ENCODE data around the gene HK2.
"Not testable (repeated sequence)": the region's sequence is repeated elsewhere in the genome, so short reads cannot be mapped to it uniquely, and the experiment has no call there.

The HK2 gene

DNA sequence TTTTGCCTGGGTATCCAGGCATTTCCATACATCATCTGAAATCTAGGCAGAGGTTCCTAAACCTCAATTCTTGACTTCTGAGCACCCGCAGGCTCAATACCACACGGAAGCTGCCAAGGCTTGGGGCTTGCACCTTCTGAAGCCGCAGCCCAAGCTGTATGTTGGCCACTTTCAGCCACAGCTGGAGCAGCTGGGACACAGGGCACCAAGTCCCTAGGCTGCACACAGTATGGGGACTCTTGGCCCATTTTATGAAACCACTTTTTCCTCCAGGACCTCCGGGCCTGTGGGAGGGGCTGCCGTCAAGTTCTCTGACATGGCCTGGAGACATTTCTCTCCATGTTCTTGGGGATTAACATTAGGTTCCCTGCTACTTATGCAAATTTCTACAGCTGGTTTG, 72.5 kb downstream of the HK2 start:
- no peak for DNase-seq

DNA sequence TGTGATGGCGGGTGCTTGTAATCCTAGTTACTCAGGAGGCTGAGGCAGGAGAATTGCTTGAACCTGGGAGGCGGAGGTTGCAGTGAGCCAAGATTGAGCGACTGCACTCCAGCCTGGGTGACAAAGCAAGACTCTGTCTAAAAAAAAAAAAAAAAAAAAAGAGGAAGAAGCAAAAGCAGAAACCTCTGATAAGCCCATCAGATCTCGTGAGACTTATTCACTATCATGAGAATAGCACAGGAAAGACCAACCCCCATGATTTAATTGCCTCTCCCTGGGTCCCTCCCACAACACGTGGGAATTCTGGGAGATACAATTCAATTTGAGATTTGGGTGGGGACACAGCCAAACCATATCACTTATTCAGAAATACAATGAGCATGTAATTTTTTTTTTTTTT, 73.6 kb downstream of the HK2 start:
- not testable (repeated sequence) for DNase-seq

DNA sequence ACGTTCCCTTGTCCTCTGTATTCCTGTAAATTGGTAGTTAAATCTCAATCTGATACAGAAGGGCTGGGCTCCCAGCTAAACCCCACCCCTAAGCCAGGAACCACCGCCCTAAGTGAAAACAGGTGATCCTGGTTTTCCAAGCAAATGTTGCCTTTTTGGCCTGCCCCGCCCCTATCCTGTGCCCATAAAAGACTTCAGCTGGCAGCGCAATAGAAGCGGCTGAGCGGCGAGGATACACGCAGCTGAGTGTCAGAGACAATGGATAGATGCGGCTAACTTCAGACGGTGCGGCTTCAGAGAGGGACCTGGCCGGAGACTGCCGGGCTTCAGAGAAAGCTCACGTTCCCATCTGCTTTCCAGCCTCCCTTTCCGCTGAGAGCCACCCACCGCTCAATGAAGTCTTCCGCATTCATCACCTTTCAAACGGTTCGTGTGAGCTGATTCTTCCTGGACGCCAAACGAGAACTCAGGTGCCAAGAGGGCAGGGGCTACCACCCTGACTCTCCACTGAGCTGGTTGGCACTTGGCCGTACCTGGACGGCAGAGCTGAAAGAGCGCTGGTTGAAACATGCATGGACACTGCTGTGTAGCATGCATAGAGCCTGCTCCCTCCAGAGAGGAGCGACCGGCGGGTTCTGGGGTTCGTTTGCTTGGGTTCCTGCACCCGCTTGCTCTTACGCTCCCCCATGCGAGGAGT, 75.0 kb downstream of the HK2 start:
- no peak for DNase-seq

DNA sequence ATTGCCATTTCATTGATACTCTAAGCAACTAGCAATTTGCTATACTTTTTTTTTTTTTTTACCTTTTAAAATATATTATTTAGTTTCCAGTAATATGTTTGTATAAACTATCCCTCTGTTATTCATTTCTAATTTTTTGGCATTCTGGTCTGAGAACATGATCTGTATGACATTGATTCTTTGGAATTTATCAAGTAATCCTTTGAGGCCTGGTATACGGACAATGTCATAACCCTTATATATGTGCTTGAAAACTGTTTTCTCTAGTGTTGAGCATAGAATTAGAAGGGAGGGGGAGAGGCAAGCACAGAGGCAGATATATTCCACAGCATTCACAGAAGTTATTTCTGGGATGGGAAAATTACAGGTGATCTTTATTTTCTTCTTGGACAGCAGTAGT, 76.3 kb downstream of the HK2 start:
- no peak for DNase-seq

DNA sequence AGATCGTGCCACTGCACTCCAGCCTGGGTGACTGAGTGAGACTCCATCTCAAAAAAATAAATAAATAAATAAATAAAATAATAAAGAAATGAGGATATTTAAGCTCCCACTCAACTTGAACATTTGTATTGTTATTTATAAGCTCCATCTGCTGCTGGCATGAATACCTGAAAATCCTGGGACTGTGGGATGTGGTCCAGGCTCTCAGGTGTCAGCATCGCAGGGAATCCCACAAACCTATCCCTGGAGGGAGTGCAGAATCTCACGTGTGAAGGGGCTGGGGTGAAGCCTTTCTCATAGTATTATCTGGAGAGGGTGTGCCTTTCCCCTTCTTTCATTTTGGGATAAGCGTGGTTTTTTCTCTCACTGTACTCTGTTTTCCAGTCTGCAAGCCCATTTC, 77.1 kb downstream of the HK2 start:
- DNase-seq, result no peak

DNA sequence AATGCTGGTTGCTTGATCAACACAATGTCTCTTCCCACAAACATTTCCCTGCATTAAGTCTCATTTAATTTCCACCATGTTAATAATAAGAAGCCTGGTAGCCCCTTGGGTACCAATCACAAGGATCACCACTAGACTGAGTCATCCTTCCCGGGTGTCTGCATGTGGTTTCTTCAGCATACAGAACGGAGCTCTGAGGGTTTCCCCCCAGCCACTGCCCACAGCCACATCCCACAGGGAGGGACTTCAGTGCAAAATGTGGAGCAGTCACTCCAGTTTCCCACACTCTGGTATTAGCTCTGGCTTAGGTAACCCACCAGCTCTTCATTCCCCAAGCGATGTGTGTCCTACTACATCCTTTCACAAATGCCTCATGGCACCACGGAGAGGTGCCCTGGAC, 81.8 kb downstream of the HK2 start:
- DNase-seq, result peak; percentile 40

DNA sequence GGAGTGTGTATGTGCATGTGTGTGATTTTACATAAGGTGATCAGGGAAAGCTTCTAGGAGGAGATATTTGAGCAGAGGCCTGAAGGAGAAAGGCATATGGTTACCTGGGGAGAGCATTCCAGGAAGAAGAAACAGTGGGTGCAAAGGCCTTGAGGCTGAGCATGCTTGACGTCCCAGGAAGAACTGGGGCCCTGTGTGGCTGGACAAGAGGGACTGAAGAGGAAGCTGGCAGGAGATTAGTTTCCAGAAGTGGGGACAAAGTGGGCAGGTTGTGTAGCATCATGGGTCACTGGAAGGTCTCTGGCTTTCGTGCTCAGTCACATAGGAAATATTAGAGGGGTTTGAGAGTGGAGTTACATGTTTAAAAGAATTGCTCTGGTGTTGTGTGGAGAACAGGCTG, 82.5 kb downstream of the HK2 start:
- DNase-seq, result no peak

DNA sequence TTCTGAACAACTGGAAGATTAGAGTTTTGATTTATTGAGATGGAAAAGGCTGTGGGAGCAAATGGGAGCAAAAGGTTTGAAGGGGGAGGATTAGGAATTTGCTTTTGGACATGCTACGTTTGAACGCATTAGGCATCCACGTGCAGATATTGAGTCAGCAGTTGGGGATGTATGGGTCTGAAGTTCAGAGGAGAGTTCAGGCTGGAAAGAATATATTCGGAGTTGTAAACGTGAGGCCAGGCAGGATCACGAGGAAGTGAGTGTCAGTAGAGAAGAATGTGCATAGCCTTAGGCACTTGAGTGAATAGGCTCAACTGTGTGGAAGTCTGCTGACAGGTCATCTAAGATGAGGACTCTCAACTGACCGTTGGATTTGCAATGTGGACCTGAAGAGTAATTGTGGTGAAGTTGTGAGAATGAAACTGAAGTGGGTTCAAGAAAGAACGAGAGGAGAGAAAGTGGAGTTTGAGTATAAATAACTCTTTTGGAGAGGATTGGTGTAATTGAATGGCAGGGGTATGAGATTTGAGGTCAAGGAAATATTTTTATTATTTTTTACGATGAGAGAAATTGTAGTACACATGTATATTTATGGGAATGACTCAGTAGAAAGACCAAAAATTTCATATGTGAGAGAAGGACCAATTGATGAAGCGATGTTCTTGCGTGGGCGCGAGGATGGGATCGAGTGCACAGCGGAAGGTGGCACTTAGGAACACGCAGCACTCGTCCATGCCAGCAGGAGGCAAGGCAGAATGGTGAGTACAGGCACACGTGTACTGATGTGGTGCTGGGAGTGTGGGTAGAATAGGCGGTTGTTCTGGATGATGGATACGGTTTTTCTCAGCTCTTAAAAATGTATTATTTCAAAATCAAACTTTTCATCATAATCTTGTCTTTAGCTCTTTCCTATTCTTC, 84.0 kb downstream of the HK2 start:
- DNase-seq, result no peak

DNA sequence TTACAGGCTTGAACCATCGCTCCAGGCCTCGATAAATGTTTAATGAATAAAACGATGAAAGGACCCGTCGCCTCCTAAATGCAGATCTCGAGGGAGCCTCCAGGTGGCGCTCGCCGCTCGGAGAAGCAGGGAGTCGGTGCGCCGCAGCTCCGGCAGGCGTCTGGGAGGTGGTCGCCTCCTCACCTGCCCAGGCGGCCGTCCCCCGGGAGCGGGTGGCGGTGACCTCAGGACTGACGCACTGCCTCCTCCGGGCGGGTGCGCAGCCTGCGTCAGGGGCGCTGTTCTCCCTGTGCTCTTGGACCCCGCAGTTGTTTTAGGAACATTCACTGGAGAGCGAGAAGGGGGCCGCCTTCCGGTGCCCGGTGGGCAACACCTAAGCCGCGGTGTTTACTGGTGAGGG, 85.9 kb downstream of the HK2 start:
- DNase-seq, result peak; percentile 79

DNA sequence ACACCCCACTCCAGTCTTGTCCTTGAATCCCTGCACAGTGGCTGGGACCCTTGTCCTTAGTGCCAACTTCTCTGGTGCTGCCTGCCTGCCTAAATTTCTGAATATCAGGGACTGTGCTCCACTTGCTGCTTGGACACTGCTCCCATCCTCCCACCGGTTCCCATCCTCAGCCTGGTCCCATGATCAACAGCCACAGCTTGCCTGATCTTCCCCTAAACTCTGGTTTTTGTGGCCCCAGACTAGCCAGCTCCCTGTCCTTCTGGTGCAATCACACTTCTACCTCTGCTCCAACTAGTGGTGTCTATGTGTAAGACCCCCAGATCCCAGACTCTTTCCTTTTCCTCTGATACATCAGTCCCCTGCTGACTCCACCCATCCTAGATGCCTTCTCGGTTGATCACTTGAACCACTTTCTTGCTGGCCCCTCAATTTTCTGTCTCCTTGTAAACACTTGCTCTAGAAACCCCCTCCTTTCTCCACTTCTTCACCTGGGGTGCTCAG, 87.4 kb downstream of the HK2 start:
- DNase-seq, result no peak

DNA sequence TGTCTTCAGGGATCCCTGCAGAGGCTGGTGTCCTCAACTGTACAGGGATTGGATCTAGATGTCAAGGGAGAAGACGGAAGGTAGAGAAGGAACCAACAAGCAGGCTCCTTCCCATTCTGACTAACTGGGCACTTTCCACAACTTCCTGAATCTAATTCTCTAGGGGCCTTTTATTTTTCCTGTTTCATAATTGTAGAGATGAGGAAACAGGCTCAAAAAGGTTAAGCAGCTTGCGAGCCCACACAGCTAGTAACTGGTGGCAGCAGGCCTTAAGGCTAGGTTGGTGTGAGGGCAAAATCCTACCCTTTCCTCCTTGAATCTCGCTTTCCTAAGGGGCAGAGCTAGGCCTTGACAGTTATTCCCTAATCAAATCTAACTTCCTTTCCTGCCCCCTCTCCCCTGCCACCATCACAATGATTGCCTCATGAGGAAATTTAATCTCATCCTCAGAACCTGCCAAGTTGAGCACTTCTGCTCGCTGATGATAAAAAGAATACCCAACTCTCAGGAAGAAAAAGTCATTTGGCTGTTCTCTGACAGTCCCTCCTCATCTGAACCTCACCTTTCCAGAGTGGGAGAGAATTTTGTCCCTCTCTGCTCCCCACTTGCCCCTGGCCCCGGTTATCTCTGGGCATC, 88.8 kb downstream of the HK2 start:
- no peak for DNase-seq

DNA sequence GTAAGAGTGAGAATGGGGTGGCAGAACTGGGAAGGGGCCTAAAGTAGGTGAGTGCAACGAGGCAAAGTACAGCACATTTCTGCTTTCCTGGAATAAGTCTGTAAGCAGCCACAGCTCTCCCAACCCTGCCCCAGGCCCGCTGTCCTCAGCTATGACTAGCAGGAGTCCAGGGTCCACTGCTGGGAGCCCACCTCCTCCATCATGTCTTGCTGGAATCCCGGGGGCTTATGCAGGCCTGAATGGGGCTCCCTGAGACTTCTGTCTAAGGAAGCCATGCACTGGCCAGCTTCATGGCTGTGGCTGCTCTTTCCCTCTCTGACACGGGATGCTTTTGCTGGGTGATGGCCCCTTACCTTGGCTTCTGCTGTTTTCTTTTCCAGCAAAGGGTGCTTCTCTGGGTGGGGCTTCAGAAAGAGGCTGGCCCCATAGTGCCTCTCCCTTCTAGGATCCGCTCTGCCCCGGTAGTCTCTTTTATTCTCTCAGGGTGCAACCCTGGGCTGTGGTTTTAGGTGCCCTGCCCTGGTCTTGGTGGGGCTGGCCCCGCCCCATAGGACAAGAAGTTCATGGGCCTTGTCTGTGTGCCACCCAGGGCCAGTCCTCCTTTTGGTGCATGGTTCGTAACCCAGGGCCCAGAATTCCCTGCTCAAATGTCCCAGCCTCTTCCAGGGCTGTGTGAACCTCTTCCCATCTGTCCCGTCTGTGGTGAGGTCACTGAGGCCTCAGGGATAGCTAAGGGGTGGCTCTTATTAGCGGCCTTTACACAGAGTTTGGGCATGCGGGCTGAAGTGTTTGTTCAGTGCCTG, 90.7 kb downstream of the HK2 start:
- DNase-seq, result no peak

DNA sequence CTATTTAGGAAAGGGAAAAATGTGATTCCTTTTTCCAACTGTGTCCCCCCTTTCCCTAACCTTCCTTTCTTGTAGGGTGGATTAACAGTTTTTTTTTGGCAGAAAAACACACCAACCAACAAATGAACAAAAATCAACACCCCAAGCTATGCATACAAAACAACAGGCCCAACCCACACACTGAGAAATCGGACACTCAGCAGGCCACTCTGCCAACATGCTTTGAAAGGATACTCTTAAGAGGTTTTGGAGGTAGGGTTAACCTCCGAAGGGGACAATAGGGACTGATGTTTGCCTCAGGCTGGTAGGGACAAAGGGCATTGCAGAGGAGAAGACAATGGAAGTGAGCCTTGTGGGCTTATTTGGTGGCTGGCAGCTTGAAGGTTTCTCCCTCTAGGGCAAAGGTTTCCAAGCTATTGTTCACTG, 91.4 kb downstream of the HK2 start:
- DNase-seq, result no peak

DNA sequence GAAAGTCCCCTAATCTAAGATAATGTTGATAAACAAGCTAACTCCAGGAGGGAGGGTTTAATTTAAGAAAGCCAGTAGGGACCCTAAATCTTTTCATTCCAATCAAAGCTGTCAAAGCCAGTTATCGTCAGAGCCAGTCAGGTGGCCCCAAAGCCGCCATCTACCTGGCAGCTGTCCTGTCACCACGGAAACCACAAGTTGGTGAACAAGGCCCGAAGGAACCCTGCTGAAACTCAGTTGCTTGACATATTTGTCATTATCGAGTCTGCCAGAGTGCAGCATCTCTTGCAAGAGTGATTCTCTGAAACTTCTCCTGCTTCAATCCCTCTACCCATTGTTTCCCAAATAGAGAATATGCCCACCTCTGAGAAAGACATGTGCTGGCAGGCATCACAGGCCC, 93.7 kb downstream of the HK2 start:
- DNase-seq, result no peak

DNA sequence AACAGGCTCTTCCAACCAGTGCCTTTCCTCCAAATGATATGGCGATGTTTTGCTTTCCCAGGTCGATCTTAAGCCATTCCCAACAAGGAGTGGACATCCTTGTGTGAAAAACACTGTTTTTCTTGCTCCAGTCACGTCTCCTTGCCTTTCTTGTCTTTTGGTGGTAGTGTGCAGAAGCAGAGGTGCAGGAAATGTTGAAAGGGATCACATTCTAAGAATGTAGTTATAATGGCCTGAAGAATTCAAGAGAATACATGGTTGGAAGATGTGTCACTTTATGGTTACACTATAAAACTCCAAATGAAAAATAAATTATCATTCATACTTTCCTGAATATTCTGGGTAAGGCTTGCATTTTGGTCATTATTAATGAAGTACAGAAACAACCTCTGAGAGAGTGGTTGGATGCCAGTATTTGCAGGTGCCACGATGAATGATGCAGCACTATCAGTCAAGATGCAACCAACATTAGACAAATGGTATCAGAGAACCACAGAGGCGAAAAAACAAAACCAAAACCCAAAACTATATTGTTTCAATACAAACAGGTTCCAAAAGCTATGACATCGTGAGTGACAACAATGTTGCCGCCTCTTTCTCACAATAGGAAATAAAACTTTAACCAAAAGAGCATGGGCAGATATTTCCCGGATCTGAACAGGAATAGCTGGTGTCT, 97.0 kb downstream of the HK2 start:
- DNase-seq, result no peak

DNA sequence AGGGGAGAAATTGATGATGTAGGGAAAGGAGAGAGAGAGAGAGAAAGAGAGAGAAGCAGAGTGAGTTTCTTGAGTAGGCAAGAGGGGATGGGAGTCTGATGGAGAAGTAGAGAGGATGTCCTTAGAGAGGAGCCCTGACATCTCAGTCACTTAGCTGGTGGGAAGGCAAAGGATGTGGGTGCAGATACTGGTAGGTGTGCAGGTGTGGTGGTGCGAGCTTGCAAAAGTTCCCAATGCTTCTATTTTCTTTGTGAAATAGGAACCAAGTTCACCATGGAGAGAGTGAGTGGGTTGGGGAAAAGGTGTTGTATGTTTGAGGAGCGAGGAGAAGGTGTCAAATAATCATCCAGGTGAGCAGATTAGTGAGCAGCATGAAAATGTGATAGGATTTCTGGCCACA, 98.0 kb downstream of the HK2 start:
- no peak for DNase-seq

DNA sequence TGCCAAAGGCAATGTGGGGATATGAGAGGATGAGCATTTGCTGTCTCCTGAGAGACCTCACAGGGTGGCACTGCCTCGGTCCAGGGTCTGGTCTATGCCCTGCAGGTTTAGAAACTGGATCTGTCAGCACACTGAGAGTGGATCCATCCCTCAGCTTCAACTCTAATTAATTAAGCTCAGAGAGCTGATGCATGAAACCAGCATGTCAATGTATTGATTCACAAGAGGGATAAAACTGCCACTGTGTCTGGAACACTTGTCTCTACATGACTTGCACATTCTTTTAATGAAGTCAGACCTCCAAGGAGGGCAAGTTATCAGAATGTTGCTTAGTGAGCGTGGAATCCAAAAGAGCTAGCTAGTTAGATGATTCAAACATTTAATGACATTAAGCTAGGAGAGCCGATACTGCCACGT, 102.1 kb downstream of the HK2 start:
- no peak for DNase-seq

DNA sequence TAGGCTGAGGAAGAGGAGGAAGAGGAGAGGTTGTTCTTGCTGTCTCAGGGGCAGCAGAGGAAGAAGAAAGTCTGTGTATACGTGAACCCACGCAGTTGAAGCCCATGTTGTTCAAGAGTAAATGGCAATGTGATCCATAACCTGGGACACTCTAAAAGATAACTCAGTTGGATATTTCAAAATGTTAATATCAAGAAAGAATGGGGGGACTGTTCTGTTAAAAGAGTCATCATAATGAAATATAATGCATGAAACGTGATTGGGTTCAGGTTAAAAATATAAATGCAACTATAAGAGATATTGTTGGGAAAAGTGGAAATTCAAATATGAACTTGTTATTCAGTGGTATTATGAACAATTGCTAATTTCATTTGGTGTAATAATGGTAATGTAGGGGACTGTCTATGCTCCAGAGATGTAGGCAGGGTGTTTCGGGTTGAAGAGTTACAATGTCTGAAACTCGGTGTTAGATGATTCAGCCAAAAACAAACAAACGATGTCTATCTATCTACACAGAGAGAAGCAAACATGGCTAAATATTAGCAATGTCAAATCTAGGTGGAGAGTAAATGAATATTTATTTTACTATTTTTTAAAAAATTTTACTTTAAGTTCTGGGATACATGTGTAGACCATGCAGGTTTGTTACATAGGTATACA, 103.4 kb downstream of the HK2 start:
- no peak for DNase-seq

DNA sequence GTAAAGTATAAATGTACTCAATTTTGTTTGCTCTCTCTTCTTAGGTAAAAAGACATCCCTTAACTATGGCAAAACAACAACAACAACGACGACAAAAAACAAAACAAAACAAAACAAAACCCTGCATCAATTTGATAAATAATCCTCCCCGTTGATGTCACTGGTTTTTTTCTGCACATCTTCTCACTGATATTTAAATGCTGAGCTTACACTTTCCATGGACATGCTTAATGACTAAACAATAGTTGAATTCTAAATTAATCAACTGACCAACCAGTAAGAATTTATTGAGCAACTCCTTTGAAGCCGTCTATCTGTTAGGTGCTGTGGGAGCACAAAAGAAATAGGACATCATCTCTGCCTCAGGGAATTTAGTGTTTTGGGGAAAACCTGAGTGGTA, 104.3 kb downstream of the HK2 start:
- no peak for DNase-seq

DNA sequence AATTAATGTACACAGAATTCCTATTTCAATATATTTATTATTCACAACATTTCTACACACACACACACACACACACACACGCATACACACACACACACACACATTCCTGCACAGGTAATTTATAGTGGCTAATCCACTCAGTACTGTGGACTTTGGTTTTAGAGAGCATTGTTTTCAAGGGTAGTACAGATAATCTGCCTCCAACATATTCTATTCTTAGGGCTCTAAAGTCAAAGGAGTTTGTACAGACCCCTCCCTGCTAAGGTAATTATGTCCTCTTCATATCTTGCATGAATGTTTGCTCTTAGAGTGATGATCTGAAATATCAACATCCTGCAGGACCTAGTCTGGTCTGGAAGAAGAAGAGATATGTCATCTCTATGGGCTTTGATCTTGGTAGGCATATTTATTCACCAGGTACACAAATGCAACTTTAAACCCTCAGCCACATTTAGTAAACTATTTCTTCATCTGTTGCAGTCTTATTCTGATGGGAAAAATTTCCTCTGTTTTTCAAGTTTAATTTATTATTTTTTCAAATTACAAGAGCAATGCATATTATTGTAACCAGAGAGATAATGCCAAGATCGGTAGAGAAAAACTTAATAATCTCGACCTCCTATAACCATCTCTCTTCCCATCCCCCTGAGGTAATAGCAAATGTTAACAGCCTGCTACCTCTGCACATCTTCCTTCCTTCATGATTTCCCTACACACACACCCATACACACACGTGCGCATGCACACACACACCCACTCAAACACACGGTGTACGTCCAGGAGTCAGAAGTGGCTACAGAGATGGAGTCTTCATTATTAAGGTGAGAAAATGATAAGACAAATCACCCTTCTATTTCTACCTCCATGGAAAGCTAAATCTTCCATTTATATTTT, 106.2 kb downstream of the HK2 start:
- no peak for DNase-seq

DNA sequence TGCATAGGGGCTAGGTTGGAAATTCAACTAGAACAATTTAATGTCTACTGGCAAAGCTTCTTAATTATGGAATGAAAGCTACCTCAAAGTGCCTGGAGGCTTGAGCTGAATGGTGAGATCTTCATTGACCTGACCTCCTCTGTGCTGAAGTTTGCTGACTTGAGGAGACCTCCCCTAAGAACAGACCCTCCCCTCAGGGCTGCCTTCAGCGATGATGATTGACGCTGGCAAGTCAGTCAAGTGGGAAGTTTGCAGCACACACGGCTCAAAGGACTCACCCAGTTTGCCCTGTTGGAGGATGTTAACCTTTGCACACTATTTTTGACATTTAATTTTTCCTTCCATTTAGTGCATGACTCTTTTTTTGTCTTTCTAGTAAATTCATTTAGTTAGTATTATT, 107.4 kb downstream of the HK2 start:
- DNase-seq, result no peak

Data from activated CD4-positive, CD25-positive, alpha-beta regulatory T cell treated with anti-CD3 and anti-CD28 coated beads, Interleukin-2, amount 50 U/mL, for 72 hours (primary cell).